ENCODE data around the gene RPL36AL. TPM values are rescaled to one million over a fixed set of nuclear protein-coding genes. Genes with fewer than 3 reads are reported as not detected.

The RPL36AL gene
- total RNA-seq, 1 experiment from 2014 or later = 161 TPM

DNA sequence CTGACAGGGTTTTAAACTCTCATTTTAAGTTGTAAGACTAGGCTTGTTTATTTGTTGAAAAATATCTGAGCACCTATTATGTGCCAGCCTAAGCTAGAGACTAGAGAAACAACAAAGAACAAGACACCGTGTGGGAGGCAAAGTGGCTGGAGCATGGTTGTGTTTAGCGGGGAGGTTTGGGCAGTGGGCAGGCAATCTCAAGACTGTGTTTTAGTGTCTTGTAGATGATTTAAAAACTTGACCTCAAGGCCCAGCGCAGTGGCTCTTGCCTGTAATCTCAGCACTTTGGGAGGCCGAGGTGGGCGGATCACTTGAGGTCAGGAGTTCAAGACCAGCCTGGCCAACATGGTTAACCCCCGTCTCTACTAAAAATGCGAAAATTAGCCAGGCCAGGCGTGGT, 7.8 kb downstream of the RPL36AL start:
- CTCF ChIA-PET = no interaction called here
- intact Hi-C loops (cut with micrococcal nuclease; ENCODE audit: unreplicated experiment) = no loop called here
- DNase-seq = no peak
- Mint-ChIP-seq H3K36me3 (ENCODE audit: insufficient read depth, unreplicated experiment) (peaks cover 14% of the 10 kb centered on the region), H3K27me3 (ENCODE audit: unreplicated experiment) (no peaks in the 10 kb centered on the region), H3K27ac (ENCODE audit: unreplicated experiment) (no peak overlapping the region), H3K4me1 (ENCODE audit: low read depth, unreplicated experiment) (peaks cover 3% of the 10 kb centered on the region), H3K9me3 (ENCODE audit: low read depth, unreplicated experiment) (no peaks in the 10 kb centered on the region), H3K4me3 (ENCODE audit: low read depth, unreplicated experiment) (no peak overlapping the region)
- TF ChIP-seq, protein P1, sequence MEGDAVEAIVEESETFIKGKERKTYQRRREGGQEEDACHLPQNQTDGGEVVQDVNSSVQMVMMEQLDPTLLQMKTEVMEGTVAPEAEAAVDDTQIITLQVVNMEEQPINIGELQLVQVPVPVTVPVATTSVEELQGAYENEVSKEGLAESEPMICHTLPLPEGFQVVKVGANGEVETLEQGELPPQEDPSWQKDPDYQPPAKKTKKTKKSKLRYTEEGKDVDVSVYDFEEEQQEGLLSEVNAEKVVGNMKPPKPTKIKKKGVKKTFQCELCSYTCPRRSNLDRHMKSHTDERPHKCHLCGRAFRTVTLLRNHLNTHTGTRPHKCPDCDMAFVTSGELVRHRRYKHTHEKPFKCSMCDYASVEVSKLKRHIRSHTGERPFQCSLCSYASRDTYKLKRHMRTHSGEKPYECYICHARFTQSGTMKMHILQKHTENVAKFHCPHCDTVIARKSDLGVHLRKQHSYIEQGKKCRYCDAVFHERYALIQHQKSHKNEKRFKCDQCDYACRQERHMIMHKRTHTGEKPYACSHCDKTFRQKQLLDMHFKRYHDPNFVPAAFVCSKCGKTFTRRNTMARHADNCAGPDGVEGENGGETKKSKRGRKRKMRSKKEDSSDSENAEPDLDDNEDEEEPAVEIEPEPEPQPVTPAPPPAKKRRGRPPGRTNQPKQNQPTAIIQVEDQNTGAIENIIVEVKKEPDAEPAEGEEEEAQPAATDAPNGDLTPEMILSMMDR (IDR thresholded peaks at IDR 0.05; ENCODE audit: unreplicated experiment) = no peak
- no TSS peak for BruUV-seq (replicated peaks)

DNA sequence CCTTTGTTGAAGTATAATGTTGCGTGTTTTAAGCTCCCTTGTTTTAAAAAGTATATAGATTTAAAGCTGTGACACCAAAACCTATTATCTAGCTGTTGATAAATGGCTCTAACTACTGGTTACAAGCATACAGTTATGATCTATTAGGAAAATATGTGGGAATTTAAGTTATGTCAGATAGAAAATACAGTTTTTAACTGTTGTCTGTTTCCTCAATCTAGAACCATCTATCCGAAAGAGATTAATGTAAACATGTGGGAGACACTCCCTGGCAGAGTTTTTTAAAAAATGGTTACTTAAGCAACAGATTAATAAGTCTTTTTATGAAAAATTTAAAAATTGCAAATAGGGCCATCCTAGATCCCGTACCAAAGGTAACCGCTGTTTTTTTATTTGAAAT, 8.2 kb downstream of the RPL36AL start:
- TF ChIP-seq, protein P1 (IDR thresholded peaks at IDR 0.05; ENCODE audit: unreplicated experiment) = no peak
- intact Hi-C loops (cut with micrococcal nuclease; ENCODE audit: unreplicated experiment) = no loop called here
- Mint-ChIP-seq H3K36me3 (ENCODE audit: insufficient read depth, unreplicated experiment) (peaks cover 12% of the 10 kb centered on the region), H3K4me1 (ENCODE audit: low read depth, unreplicated experiment) (no peaks in the 10 kb centered on the region), H3K9me3 (ENCODE audit: low read depth, unreplicated experiment) (no peaks in the 10 kb centered on the region), H3K27me3 (ENCODE audit: unreplicated experiment) (no peaks in the 10 kb centered on the region), H3K4me3 (ENCODE audit: low read depth, unreplicated experiment) (no peak overlapping the region), H3K27ac (ENCODE audit: unreplicated experiment) (no peak overlapping the region)
- no peak for DNase-seq
- CTCF ChIA-PET = no interaction called here
- no TSS peak for BruUV-seq (replicated peaks)

DNA sequence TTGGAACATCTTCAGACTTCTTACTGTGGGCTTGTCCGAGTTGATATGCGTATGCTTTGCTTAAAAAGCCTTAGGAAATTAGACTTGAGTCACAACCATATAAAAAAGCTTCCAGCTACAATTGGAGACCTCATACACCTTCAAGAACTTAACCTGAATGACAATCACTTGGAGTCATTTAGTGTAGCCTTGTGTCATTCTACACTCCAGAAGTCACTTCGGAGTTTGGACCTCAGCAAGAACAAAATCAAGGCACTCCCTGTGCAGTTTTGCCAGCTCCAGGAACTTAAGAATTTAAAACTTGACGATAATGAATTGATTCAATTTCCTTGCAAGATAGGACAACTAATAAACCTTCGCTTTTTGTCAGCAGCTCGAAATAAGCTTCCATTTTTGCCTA, 12.8 kb downstream of the RPL36AL start:
- Mint-ChIP-seq H3K4me1 (ENCODE audit: low read depth, unreplicated experiment) (no peaks in the 10 kb centered on the region), H3K27ac (ENCODE audit: unreplicated experiment) (no peak overlapping the region), H3K27me3 (ENCODE audit: unreplicated experiment) (no peaks in the 10 kb centered on the region), H3K9me3 (ENCODE audit: low read depth, unreplicated experiment) (no peaks in the 10 kb centered on the region), H3K4me3 (ENCODE audit: low read depth, unreplicated experiment) (no peak overlapping the region), H3K36me3 (ENCODE audit: insufficient read depth, unreplicated experiment) (peaks cover 34% of the 10 kb centered on the region)
- TSS peak; percentile 9 for BruUV-seq (replicated peaks)
- TF ChIP-seq, protein P1 (IDR thresholded peaks at IDR 0.05; ENCODE audit: unreplicated experiment) = no peak
- intact Hi-C loops (cut with micrococcal nuclease; ENCODE audit: unreplicated experiment) = no loop called here
- no peak for DNase-seq
- CTCF ChIA-PET = no interaction called here

DNA sequence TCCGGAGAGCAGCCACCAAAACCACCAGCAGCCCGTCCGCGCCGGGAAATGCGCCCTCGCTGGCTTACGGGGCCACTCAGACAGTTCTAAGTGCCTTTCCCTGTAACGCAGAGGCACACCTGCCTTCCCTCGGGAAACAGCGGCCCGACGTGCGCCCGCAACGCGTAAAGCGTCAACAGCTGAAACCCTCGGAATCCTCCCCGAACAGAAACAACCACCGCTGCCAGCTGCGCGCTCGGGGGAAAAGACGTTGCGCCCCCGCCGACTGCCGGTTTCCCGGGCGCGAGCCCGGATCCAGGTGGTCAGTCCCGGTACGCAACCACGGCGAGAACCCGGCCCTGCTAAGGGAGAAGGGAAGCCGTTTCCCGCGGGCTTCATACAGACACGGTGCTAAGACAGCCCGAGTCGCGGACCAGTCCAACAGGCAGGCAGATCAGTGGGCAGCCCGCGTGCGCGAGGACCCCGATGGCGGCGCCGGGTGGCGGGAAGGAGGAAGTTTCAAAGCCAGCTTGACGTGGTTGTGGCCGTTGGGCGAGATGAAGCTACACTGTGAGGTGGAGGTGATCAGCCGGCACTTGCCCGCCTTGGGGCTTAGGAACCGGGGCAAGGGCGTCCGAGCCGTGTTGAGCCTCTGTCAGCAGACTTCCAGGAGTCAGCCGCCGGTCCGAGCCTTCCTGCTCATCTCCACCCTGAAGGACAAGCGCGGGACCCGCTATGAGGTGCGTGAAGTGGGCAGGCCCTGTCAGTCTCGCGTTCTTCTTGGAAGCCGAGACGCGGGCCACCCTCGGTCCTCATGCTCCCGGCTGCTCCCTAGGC, 21.7 kb downstream of the RPL36AL start, which contains the start of gene LRR1:
Gene LRR1 (plus strand): TSS at position 456 of the 816 bp plus-strand sequence. CDS start 81 bp downstream, at position 537.
- H3K36me3 Mint-ChIP-seq (ENCODE audit: insufficient read depth, unreplicated experiment) = peaks cover 36% of the 10 kb centered on the region
- DNase-seq = peak; percentile 90
- H3K27me3 Mint-ChIP-seq (ENCODE audit: unreplicated experiment) = no peaks in the 10 kb centered on the region
- no TSS peak for BruUV-seq (replicated peaks)
- H3K27ac Mint-ChIP-seq (ENCODE audit: unreplicated experiment) = peak within 1 kb of the TSS; percentile 96
- intact Hi-C loops (cut with micrococcal nuclease; ENCODE audit: unreplicated experiment) = no loop called here
- peak within 1 kb of the TSS; percentile 92 for H3K4me3 Mint-ChIP-seq (ENCODE audit: low read depth, unreplicated experiment)
- H3K4me1 Mint-ChIP-seq (ENCODE audit: low read depth, unreplicated experiment) = peaks cover 23% of the 10 kb centered on the region
- TF ChIP-seq, protein P1 (IDR thresholded peaks at IDR 0.05; ENCODE audit: unreplicated experiment) = no peak
- CTCF ChIA-PET = interaction anchor here (1.0 kb wide), 2 partner anchors 12 to 46 kb away, joined by 3 to 5 read pairs; partner anchors contain the start of gene RPS29
- no peaks in the 10 kb centered on the region for H3K9me3 Mint-ChIP-seq (ENCODE audit: low read depth, unreplicated experiment)
